Activated naive CD8-positive, alpha-beta T cell treated with anti-CD3 and anti-CD28 coated beads, Interleukin-2, amount 10 ng/mL, durations not matched to agents 7 days and 5 days (primary cell): ENCODE data around the gene NRXN3. TPM values are rescaled to one million over a fixed set of nuclear protein-coding genes. Genes with fewer than 3 reads are reported as not detected.
"Not testable (repeated sequence)": the region's sequence is repeated elsewhere in the genome, so short reads cannot be mapped to it uniquely, and the experiment has no call there.

Source experiments
- ATAC-seq: fragments of 150-1000 bp; cut with Tn5 transposase; one replicate; pipeline ENCODE4 v1.10.0; 2021; ENCODE audit warnings: low read depth, moderate library complexity
- POLR2A ChIA-PET: fragments of 350-600 bp; sonication (Branson Sonifier 250); formaldehyde crosslinking; loops from one replicate; lab custom pipeline; 2021; ENCODE audit warnings: antibody characterized with exemption; lab: Charles Lee
- DNase-seq: peaks from one replicate; pipeline ENCODE4 v3.0.0; 2021
- H3K27ac Mint-ChIP-seq: one replicate; pipeline ENCODE4 v1.8.0; 2022; ENCODE audit warnings: mild to moderate bottlenecking, mixed read lengths
- H3K27me3 Mint-ChIP-seq: one replicate; pipeline ENCODE4 v1.8.0; 2022; ENCODE audit warnings: mild to moderate bottlenecking, moderate library complexity, mixed read lengths
- H3K36me3 Mint-ChIP-seq: one replicate; pipeline ENCODE4 v1.8.0; 2021; ENCODE audit warnings: mild to moderate bottlenecking, mixed read lengths
- H3K4me1 Mint-ChIP-seq: one replicate; pipeline ENCODE4 v1.8.0; 2021; ENCODE audit warnings: mixed read lengths
- H3K4me3 Mint-ChIP-seq: one replicate; pipeline ENCODE4 v1.8.0; 2022; ENCODE audit warnings: mild to moderate bottlenecking, moderate library complexity, mixed read lengths
- H3K9me3 Mint-ChIP-seq: one replicate; pipeline ENCODE4 v1.8.0; 2021; ENCODE audit warnings: mixed read lengths
- total RNA-seq, 2 experiments: library from RNA; stranded (reverse); gene quantifications; one replicate each; pipeline ENCODE4 v1.2.3, GENCODE V29; 2021

NRXN3 gene
- total RNA-seq, 2 experiments from 2014 or later, result not detected

GRCh38 chr14:79018836-79019235 lies 848.7 kb downstream of the NRXN3 start:
- no peaks in the 10 kb centered on the region for H3K27me3 Mint-ChIP-seq
- POLR2A ChIA-PET, result no interaction called here
- no peak overlapping the region for H3K4me3 Mint-ChIP-seq
- H3K27ac Mint-ChIP-seq, result no peak overlapping the region
- no peaks in the 10 kb centered on the region for H3K36me3 Mint-ChIP-seq
- no peak for ATAC-seq
- H3K9me3 Mint-ChIP-seq, result no peaks in the 10 kb centered on the region
- no peaks in the 10 kb centered on the region for H3K4me1 Mint-ChIP-seq
- DNase-seq, result no peak

- ATAC-seq, H3K27ac Mint-ChIP-seq, H3K4me1 Mint-ChIP-seq, POLR2A ChIA-PET, H3K27me3 Mint-ChIP-seq, H3K4me3 Mint-ChIP-seq, DNase-seq, H3K9me3 Mint-ChIP-seq, H3K36me3 Mint-ChIP-seq: not testable (repeated sequence)
Observed at GRCh38 chr14:79019898-79020297, 849.7 kb downstream of the NRXN3 start.

DNA sequence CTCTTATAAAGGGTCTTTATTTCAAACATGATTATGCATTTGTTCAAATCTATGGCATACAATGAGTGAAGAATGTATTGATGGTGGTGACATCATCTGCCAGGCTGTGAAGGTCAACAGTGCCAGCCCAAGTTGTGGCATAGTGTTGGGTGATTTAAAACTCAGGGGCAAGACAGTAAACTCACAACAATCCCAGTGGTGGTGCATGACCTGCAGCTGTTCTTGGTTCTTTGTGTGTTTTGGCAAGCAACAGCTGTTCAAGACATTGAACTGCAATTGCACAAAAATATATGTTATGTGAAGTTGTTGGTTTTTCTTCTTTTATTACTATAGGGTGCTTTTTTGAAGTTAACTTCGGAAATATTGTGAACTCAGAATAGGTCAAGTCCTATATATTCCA lies 851.6 kb downstream of the NRXN3 start:
- no peaks in the 10 kb centered on the region for H3K27me3 Mint-ChIP-seq
- no peak overlapping the region for H3K27ac Mint-ChIP-seq
- ATAC-seq, result no peak
- H3K4me1 Mint-ChIP-seq, result no peaks in the 10 kb centered on the region
- no peaks in the 10 kb centered on the region for H3K9me3 Mint-ChIP-seq
- no peak for DNase-seq
- no peaks in the 10 kb centered on the region for H3K36me3 Mint-ChIP-seq
- POLR2A ChIA-PET, result no interaction called here
- no peak overlapping the region for H3K4me3 Mint-ChIP-seq

GRCh38 chr14:79027138-79027537 lies 857.0 kb downstream of the NRXN3 start:
- Mint-ChIP-seq H3K4me1 (no peaks in the 10 kb centered on the region), H3K27ac (no peak overlapping the region), H3K4me3 (no peak overlapping the region), H3K27me3 (no peaks in the 10 kb centered on the region), H3K9me3 (no peaks in the 10 kb centered on the region), H3K36me3 (no peaks in the 10 kb centered on the region)
- DNase-seq (no peak), ATAC-seq (no peak)
- POLR2A ChIA-PET, result no interaction called here

DNA sequence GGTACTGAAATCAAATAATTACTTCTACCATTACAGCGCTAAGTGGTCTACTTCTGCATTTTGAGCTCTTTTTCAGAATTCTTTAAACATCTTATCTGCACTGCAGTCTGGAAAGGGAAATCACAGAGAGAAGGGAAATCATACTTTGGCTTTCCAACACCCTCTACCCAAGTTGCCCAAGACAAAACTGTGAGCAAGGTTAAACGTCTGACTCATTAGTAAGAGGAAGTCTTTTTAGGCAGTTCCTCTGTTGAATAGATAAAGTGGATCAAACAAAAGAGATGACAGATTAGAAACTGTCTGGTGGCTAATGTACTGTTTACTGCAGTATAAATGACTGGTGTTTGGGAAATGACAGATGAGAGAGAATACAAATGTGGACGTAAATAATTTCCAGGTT lies 858.1 kb downstream of the NRXN3 start:
- H3K27ac Mint-ChIP-seq, result no peak overlapping the region
- DNase-seq (no peak), ATAC-seq (no peak)
- H3K4me3 Mint-ChIP-seq, result no peak overlapping the region
- no peaks in the 10 kb centered on the region for H3K27me3 Mint-ChIP-seq
- no peaks in the 10 kb centered on the region for H3K36me3 Mint-ChIP-seq
- H3K9me3 Mint-ChIP-seq, result no peaks in the 10 kb centered on the region
- POLR2A ChIA-PET, result no interaction called here
- no peaks in the 10 kb centered on the region for H3K4me1 Mint-ChIP-seq

DNA sequence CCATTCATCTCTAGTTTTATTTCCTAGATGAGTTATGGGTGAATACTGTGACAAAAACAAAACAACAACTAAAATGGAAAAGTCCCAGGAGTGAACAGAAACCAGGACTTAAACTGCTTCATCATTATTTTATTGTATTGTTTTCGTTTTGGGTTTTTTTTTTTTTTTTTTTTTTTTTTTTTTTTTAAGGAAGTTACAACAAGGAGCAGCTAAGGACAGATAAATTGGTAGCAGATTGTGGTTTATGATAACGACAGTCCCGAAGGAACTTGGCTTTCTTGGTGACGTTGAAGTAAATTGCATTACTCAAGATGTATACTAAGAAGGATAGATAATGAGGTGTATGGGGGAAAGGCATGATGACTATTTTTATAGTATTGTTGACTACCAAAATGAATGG lies 866.3 kb downstream of the NRXN3 start:
- H3K9me3 Mint-ChIP-seq, result peaks cover 2% of the 10 kb centered on the region
- no peak overlapping the region for H3K4me3 Mint-ChIP-seq
- H3K36me3 Mint-ChIP-seq, result no peaks in the 10 kb centered on the region
- POLR2A ChIA-PET, result no interaction called here
- H3K27me3 Mint-ChIP-seq, result no peaks in the 10 kb centered on the region
- no peaks in the 10 kb centered on the region for H3K4me1 Mint-ChIP-seq
- no peak for ATAC-seq
- H3K27ac Mint-ChIP-seq, result no peak overlapping the region
- no peak for DNase-seq

- H3K4me3 Mint-ChIP-seq, result no peak overlapping the region
Observed at GRCh38 chr14:79037106-79037505, 866.9 kb downstream of the NRXN3 start.

GRCh38 chr14:79037593-79037992 lies 867.4 kb downstream of the NRXN3 start:
- POLR2A ChIA-PET, result no interaction called here
- peaks cover 2% of the 10 kb centered on the region for H3K9me3 Mint-ChIP-seq
- no peak overlapping the region for H3K4me3 Mint-ChIP-seq
- no peaks in the 10 kb centered on the region for H3K27me3 Mint-ChIP-seq
- ATAC-seq, result no peak
- DNase-seq, result no peak
- no peaks in the 10 kb centered on the region for H3K36me3 Mint-ChIP-seq
- no peaks in the 10 kb centered on the region for H3K4me1 Mint-ChIP-seq
- H3K27ac Mint-ChIP-seq, result no peak overlapping the region

More at GRCh38 chr14:79037106-79037505, 866.9 kb downstream of the NRXN3 start:
- H3K27me3 Mint-ChIP-seq, result no peaks in the 10 kb centered on the region
- H3K27ac Mint-ChIP-seq, result no peak overlapping the region
- H3K9me3 Mint-ChIP-seq, result peaks cover 2% of the 10 kb centered on the region
- POLR2A ChIA-PET, result no interaction called here
- DNase-seq (no peak), ATAC-seq (no peak)
- no peaks in the 10 kb centered on the region for H3K36me3 Mint-ChIP-seq
- no peaks in the 10 kb centered on the region for H3K4me1 Mint-ChIP-seq

- no peak for DNase-seq
- no peak for ATAC-seq
- POLR2A ChIA-PET, result no interaction called here
- no peaks in the 10 kb centered on the region for H3K27me3 Mint-ChIP-seq
- H3K4me1 Mint-ChIP-seq, result no peaks in the 10 kb centered on the region
- H3K4me3 Mint-ChIP-seq, result no peak overlapping the region
- peaks cover 2% of the 10 kb centered on the region for H3K9me3 Mint-ChIP-seq
- no peak overlapping the region for H3K27ac Mint-ChIP-seq
- H3K36me3 Mint-ChIP-seq, result no peaks in the 10 kb centered on the region
Observed at GRCh38 chr14:79040790-79041189, 870.6 kb downstream of the NRXN3 start.

DNA sequence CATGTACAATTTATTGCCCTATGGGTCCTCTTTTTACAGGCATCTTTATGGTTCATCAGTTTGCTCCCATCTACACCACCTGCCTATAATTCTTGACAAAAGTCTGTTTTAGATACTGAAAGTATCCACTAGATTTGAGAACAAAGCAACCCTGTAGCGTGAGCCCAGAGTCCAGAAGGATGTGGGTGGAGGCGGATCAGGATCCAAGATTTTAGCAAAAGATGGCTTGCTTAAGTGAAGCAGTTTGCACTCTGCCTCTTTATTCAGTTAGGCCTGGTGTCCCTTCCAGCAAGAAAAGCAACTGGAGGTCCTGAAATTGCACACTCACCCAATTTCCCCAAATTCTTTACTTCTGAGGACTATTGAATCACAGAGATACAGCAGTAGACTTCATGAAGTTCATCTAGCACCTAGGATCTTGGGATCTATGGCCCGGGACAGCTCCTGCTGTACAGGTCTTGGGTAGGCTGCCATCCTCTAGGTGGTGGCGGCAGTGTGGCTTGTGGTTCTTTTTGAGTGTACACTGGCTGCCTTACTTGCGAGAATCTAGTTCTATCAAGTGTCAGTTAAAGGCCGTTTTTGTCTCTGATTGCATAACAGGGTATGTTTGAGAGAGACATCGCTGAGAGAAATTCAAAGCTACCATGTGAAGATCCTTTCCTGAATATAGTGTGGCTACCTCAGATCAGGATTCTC lies 873.2 kb downstream of the NRXN3 start:
- no peak overlapping the region for H3K4me3 Mint-ChIP-seq
- H3K36me3 Mint-ChIP-seq, result no peaks in the 10 kb centered on the region
- no peaks in the 10 kb centered on the region for H3K4me1 Mint-ChIP-seq
- POLR2A ChIA-PET, result no interaction called here
- ATAC-seq, result no peak
- H3K27ac Mint-ChIP-seq, result no peak overlapping the region
- DNase-seq, result no peak
- no peaks in the 10 kb centered on the region for H3K27me3 Mint-ChIP-seq
- H3K9me3 Mint-ChIP-seq, result peaks cover 2% of the 10 kb centered on the region

DNA sequence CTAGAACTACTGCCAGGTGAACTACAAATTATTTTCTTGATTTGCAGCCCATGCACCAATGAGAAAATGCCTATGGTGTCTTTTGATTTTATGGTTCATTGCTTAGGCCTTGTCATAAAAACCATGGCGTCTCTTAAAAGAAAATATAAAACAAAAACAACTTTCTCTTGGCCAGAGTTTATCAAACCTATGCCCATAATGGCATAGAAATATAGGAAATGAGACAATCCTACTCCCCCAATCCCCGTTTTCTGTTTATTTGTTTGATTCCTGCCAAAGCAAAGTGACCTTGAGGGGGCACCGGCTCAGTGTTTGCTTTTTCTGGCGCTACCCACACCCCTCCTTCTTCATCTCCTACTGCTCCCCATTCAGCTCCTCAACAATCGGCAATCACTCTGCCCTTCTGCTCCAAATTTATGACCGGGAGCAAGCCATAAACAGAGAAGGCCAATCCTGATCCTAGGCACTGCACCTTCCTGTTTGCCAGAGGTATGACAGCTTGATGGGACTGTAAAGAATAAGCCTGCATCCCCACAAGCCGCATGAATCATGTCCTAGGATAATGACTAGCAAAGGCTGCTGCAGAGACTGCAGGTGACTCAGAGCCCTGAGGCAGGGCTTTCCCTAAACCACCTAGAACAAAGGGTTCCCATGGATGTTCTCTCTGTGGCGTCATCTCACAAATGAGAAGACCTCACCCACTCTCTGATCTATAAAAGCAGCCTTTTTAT lies 874.9 kb downstream of the NRXN3 start:
- Mint-ChIP-seq H3K27me3 (no peaks in the 10 kb centered on the region), H3K27ac (no peak overlapping the region), H3K4me1 (no peaks in the 10 kb centered on the region), H3K9me3 (peaks cover 2% of the 10 kb centered on the region), H3K36me3 (no peaks in the 10 kb centered on the region), H3K4me3 (no peak overlapping the region)
- DNase-seq (no peak), ATAC-seq (no peak)
- POLR2A ChIA-PET, result no interaction called here

DNA sequence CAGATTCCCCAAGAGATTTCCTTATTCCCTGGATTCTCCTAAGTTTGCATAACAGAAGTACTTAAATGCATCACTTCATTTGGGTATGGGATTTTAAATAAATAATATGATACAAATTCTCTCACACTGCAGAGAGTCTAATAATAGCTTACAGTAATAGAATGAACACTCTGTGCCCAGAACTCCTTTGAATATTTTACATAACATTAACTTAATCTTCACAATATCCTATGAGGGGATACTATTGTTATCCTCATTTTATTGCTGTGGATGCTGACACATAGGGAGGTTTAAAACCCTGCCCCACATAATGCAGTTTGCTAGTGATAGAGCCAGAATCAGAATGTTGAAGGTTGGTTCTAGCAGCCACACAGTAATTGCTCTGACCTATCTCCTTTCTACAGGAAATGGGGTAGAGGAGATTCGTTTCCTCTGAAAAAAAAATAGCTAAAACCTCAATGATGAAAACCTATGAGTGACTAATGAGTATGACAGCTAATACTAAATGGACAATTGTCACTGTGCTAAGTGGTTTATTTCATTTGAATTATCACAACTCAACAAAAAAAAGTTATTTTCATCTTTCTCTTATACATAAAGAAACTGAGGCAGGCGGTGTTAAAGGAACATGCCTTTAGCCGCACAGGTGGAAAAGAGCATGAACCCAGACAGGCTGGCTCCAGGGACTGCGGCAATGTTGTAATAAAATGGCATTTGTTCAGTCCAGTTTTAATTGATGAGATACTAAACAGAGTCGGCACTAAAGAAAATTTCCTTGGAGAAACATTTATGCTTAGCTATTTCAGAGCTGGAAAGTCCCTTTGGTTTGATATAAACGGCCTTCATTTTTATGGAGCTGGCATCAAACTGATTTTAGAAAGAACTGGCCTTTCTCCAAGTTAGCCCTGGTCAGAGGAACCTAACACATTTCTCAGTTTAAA lies 880.9 kb downstream of the NRXN3 start:
- Mint-ChIP-seq H3K36me3 (no peaks in the 10 kb centered on the region), H3K4me1 (no peaks in the 10 kb centered on the region), H3K9me3 (no peaks in the 10 kb centered on the region), H3K4me3 (no peak overlapping the region), H3K27me3 (no peaks in the 10 kb centered on the region), H3K27ac (no peak overlapping the region)
- POLR2A ChIA-PET, result no interaction called here
- DNase-seq, result no peak
- no peak for ATAC-seq

GRCh38 chr14:79051742-79052141 lies 881.6 kb downstream of the NRXN3 start:
- Mint-ChIP-seq H3K4me3 (no peak overlapping the region), H3K4me1 (no peaks in the 10 kb centered on the region), H3K36me3 (no peaks in the 10 kb centered on the region), H3K27me3 (no peaks in the 10 kb centered on the region), H3K27ac (no peak overlapping the region), H3K9me3 (no peaks in the 10 kb centered on the region)
- DNase-seq (no peak), ATAC-seq (no peak)
- POLR2A ChIA-PET, result no interaction called here
